ENCODE data around the gene ZNF544.

Gene ZNF544

GRCh38 chr19:58228585-58229254, at the start of gene ZNF544:
Gene ZNF544, plus strand, starts transcription at chr19:58228914. Its CDS starts 15,110 bp downstream, at chr19:58244024.
- H3K36me3 ChIP-seq, result peaks cover 12% of the 10 kb centered on the region
- peak within 1 kb of the TSS; percentile 79 to 83 for H3K4me3 ChIP-seq (ENCODE audit: low read depth in 1 of 2, low read length in 1 of 2)
- no peaks in the 10 kb centered on the region for H3K27me3 ChIP-seq
- peaks cover 14% of the 10 kb centered on the region in 2 experiments for H3K4me1 ChIP-seq (ENCODE audit: control insufficient read depth in 1 of 2, insufficient read depth in 1 of 2, low read depth in 1 of 2, low read length in 1 of 2)
- peak within 1 kb of the TSS; percentile 74 for H3K27ac ChIP-seq
- H3K9me3 ChIP-seq, result no peaks in the 10 kb centered on the region
- no peak for TF ChIP-seq CTCF (IDR thresholded peaks at IDR 0.05)

DNA sequence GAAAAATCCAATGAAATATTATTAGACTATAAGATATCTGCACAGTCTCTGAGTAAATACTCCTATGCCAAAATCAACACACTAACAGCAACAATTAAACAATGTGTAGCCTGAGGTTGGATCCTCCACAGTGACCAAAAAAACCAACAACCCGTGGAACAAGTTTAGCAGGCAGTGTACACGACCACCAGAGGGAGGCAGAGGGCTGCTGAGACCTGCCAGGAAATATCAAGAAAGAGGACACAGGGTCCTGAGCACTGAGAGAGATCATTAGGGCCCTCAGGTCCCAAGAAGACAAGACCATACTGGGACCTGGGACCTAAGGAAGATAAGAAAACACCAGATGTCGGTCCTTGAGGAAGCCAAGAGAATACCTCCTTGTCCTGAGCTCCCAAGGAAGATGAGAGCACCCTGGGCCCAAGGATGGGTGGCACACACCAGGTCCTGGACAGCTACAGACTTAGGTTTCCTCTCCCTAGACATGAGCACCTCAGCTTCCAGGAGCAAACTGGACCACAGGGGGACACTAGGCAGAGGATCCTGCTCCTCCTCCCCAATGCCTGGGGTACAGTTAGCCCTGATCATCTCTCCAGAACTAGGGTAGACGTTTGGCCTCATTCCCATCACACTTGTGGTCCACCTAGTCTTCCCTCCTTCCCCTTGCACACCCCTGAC, 46.7 kb upstream of the ZNF544 start:
- no peaks in the 10 kb centered on the region for H3K27me3 ChIP-seq
- peak overlapping the region; percentile 96 to 97 for H3K4me3 ChIP-seq (ENCODE audit: low read depth in 1 of 2, low read length in 1 of 2)
- TF ChIP-seq CTCF (IDR thresholded peaks at IDR 0.05), result peak; percentile 41
- peak overlapping the region; percentile 100 for H3K27ac ChIP-seq
- peaks cover 9% of the 10 kb centered on the region for H3K36me3 ChIP-seq
- H3K4me1 ChIP-seq (ENCODE audit: control insufficient read depth in 1 of 2, insufficient read depth in 1 of 2, low read depth in 1 of 2, low read length in 1 of 2), result peaks cover 14 to 18% of the 10 kb centered on the region in 2 experiments
- H3K9me3 ChIP-seq, result peaks cover 28% of the 10 kb centered on the region

GRCh38 chr19:58182577-58182988, 46.1 kb upstream of the ZNF544 start:
- Histone ChIP-seq H3K36me3 (peaks cover 14% of the 10 kb centered on the region), H3K27me3 (no peaks in the 10 kb centered on the region), H3K4me3 (ENCODE audit: low read depth in 1 of 2, low read length in 1 of 2) (peak overlapping the region; percentile 96 to 97), H3K9me3 (peaks cover 32% of the 10 kb centered on the region), H3K4me1 (ENCODE audit: control insufficient read depth in 1 of 2, insufficient read depth in 1 of 2, low read depth in 1 of 2, low read length in 1 of 2) (peaks cover 14 to 18% of the 10 kb centered on the region in 2 experiments), H3K27ac (peak overlapping the region; percentile 100)
- TF ChIP-seq CTCF (IDR thresholded peaks at IDR 0.05), result no peak

DNA sequence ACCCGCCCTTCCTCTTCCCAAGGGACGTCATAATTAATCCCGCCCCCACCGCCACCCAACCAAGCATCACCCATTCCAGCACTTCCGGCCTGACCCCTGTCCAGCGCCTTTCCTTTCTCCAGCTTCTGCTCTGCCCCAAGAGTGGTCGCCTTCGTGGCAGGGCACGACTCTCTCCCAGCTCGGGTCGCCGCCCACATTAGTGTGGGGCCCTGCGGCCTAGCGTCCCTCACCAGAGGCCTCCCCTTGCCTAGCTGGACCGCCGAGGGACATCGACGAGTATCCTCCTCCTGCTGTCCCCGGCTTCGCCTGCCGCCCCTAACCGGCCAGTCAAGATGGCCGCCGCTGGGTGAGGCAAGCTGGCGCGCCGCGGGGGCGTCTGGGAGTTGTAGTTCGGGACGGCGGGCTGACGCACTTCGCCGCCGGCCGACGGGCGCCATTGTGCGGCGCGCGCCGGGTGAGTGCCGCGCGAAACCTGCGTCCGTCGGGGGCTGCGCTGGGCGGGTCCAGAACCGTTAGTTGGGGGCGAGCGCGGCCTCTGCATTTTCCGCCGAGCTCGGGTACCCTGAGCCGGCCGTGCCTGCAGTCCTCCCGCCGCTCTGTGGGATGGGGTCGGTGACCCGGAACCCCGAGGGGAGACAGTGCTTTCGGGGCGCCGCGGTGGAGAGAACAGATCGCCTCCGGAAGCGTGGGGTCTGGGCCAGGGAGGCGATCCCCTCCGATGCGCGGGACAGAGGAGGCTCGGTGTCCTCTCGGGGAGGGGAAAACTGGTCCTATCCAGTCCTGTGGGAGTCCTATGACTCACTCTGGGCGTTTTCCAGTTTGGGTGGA, 45.5 kb upstream of the ZNF544 start, which contains the start of gene ZNF274:
Gene ZNF274 (plus strand): TSS at position 73 of the 828 bp plus-strand sequence. CDS start 905 bp downstream, outside the sequence.
- peaks cover 19% of the 10 kb centered on the region for H3K36me3 ChIP-seq
- peak within 1 kb of the TSS; percentile 100 for H3K27ac ChIP-seq
- peak; percentile 67 for TF ChIP-seq CTCF (IDR thresholded peaks at IDR 0.05)
- peaks cover 14 to 18% of the 10 kb centered on the region in 2 experiments for H3K4me1 ChIP-seq (ENCODE audit: control insufficient read depth in 1 of 2, insufficient read depth in 1 of 2, low read depth in 1 of 2, low read length in 1 of 2)
- H3K9me3 ChIP-seq, result peaks cover 29% of the 10 kb centered on the region
- peak within 1 kb of the TSS; percentile 96 to 97 for H3K4me3 ChIP-seq (ENCODE audit: low read depth in 1 of 2, low read length in 1 of 2)
- H3K27me3 ChIP-seq, result no peaks in the 10 kb centered on the region

DNA sequence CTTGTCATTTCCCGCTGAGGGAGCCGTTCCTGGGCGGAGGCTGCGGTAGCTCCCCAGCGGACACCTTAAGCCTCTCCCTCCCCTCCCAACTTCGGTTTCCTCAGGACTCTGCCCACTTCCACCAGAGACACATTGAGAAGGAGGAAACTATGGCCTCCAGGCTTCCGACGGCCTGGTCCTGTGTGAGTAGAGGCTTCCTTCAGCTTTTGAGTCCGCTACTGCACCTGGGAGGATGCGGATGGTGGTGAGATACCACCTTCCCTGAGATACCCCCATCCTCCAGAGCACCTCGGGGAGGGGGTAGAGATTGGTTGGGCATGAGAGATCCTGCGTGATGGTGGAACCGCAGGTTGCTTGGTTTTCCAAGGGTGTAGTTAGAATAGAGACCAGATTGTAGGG, 44.9 kb upstream of the ZNF544 start:
- Histone ChIP-seq H3K36me3 (peaks cover 21% of the 10 kb centered on the region), H3K9me3 (peaks cover 27% of the 10 kb centered on the region), H3K27me3 (no peaks in the 10 kb centered on the region), H3K27ac (peak overlapping the region; percentile 100), H3K4me1 (ENCODE audit: control insufficient read depth in 1 of 2, insufficient read depth in 1 of 2, low read depth in 1 of 2, low read length in 1 of 2) (peaks cover 14 to 18% of the 10 kb centered on the region in 2 experiments), H3K4me3 (ENCODE audit: low read depth in 1 of 2, low read length in 1 of 2) (peak overlapping the region; percentile 96 to 97)
- TF ChIP-seq CTCF (IDR thresholded peaks at IDR 0.05), result no peak

Data from neutrophil (primary cell).